OCI-LY7 (cell line): Measurements from ENCODE around the gene ABCC11.

Experiments used
- EZH2phosphoT487 ChIP-seq: fragments of 200-600 bp; sonication (generic); IDR thresholded peaks from 2 replicates; pipeline ENCODE4 v1.6.1; 2018; ENCODE audit warnings: low read depth, borderline replicate concordance, mild to moderate bottlenecking, mixed run types, antibody characterized with exemption, low read length, moderate library complexity, mixed read lengths
- TF ChIP-seq, protein P1 (sequence below): fragments of 200-600 bp; sonication (generic); conservative IDR thresholded peaks from 2 replicates; pipeline ENCODE4 v1.5.1; 2014; ENCODE audit warnings: mild to moderate bottlenecking, antibody characterized with exemption, low read length, moderate library complexity, mixed read lengths

DNA sequence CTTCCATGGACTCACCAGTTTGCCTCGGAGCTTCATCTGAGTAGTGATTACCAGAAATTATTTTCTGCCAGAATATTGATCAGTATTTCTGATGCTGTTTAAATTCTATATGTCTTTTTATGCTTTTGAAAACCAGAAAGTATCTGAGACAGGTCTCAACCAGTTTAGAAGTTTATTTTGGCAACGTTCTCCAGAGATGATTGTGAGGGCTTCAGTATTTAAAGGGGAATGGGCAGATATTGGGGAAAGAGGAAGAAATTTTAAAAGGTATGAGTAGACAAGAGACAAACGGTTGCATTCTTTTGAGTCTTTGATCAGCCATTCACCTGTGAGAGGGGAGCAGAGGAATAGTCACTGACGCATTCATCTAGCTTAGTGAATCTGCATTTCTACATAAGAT is 44.4 kb upstream of the ABCC11 start:
- TF ChIP-seq, protein P1, sequence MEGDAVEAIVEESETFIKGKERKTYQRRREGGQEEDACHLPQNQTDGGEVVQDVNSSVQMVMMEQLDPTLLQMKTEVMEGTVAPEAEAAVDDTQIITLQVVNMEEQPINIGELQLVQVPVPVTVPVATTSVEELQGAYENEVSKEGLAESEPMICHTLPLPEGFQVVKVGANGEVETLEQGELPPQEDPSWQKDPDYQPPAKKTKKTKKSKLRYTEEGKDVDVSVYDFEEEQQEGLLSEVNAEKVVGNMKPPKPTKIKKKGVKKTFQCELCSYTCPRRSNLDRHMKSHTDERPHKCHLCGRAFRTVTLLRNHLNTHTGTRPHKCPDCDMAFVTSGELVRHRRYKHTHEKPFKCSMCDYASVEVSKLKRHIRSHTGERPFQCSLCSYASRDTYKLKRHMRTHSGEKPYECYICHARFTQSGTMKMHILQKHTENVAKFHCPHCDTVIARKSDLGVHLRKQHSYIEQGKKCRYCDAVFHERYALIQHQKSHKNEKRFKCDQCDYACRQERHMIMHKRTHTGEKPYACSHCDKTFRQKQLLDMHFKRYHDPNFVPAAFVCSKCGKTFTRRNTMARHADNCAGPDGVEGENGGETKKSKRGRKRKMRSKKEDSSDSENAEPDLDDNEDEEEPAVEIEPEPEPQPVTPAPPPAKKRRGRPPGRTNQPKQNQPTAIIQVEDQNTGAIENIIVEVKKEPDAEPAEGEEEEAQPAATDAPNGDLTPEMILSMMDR: no peak
- no peak for TF ChIP-seq EZH2phosphoT487
